EH (cell line): Measurements from ENCODE around the gene PDE11A.

ENCODE experiments used
- DNase-seq: peaks from one replicate; pipeline ENCODE4 v3.0.0-alpha.2; 2015; ENCODE audit warnings: low read depth

PDE11A gene

DNA sequence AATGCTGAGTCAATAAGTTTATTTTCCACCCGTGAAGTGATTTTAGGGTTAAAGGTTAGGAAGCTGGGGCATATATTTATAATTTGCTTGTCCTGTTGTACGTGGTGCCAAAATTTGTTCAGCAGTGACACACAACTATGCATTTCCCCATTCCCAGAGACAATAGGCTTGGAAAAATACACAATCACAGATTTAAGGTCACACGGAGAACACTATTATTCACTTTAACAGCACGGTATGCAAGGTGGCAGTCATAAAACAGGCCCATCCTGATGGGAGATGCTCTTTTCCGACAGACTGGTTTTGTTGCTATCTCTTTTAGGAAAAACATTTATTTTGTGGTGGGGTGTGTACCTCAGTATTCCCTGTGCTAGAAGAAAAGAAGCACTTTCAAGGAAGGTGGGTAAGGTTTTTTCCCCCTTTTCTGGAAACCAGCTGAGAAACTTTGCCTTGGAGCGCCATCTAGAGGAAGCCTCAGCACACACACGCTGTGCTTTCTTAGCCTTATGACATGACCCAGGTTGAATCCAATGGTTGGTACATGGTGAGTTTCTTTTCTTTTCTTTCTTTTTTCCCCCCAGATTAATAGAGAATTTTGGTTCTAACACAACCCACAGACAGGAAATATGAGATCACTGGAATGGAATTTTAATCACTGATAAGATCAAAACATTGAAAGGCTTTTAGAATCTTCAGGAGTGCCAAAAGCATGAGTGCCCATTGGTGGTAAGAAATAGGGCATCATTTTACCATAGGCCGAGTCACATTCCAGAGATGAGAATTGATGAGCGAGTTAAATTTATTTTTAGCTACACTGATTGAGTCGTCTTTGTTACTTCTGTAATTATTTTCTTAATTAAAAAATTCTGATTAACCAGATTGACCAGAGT is 347.9 kb downstream of the PDE11A start:
- DNase-seq: peak; percentile 53

DNA sequence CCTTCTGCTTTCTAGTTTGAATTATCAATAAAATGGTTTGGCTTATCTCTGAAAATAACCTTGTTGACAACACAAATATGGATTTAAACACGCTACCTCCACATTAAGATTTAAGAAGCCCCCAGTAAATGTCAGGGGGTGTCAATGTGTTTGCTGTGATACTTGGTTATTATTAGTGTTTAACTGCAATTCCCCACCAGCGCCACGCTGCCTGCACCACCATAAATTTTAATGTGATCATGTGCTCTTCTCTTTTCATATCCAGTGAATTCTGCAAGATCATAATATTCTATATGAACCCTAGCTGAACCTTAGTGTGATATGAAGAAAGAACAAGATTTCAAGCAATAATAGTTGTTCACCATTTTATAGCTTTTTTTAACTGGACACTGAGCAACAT is 349.3 kb downstream of the PDE11A start:
- no peak for DNase-seq

DNA sequence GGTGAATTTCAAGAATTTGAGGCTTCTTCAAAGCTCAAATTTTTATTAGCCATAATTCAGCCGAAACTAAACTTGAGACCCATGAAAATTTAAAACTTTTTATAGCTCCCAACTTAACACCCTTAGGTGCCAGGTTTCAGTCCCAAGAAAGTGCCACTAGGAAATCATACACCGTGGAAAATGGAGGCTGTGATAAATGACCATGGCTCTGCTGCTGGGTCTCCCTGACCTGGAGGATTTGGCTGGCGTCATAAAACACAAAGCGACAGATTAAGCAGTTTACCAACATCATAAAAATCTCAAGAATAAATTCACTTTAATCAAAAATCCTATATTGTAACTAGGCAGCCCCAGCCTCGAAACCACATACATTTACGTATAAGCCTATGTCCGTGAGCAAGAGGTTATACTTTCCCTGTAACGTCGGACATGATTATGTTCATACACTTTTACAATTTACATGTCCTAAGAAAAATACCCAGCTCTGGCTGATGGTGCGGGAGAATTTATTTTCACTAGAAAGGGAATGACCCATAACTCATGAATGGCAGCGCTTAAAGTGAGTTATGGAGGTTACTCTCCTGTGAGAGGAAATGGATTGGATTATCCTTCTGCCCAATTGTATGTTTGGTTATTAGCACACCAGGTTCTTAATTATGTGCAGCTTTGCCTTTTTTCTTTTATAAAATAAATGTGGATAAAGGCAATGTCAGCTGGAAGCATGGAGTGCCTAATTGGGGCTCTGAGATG is 350.6 kb downstream of the PDE11A start:
- no peak for DNase-seq

DNA sequence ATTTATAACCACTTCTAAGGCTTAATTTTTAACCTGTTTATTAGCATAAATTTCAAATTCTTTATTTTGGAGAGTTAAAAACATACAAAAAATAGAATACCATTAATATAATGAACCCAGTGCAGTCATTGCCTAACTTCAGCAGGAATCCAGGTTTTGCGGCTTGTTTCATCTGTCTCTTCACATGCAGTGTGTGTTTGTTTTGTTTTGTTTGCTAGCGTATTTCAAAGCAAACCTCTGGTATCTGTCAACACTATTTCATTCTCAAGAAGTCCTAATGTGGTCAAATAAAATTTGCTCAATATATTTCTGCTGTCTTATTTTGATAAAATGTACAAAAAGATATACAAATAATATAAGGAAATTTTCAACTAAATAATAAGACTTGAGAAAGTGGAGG is 351.5 kb downstream of the PDE11A start:
- DNase-seq: no peak

DNA sequence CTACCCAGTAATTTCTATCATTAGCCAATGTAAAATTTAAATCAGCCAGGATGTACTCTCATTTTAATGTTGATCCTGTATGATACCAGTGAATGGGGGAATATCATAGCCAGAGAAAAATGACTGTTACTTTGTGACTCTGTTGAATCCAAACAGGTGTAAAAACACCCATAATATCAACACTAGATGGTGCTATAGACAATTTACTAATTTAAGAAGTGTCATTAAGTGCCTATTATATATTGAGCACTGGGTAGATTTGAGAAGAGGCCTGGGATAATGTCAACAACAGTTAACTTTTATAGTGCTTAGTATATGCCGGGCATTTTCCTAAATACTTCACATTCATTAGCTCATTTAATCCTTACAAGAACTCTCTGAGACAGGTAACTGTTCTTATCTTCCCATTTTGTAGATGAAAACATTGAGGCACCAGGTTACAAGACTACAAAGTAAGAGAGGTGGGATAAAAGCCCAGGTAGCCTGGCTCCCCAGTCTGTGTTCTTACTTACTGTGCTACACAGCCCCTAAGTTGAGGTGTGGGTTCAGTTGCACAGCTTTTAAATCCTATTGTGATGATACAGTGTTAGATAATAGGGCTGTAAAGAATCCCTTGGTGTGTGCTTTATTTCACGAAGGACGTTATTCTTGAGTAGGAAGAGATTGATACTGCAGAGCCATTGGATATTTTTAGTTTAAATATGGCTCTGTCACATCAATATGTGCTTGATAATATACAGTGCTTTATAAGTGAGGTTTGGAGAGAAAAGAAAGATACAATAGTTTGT is 354.6 kb downstream of the PDE11A start:
- DNase-seq: no peak

DNA sequence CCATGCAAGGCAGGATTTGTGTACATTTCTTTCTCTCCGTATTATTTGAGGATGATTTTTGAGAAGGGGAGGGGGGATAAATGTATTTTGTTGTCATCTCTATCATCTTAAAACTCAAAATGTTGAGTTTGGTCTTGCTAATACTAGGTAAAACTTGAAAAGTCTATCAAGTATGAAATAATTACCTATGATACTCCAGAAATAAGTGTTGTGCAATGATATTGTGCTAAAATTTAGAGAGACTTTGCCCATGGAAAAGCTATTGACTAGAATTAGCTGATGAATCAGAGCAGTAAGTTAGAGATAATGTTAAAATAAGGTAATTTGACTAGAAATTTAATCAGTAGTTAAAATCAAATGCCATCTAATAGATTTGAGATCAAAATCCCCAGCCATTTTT is 356.1 kb downstream of the PDE11A start:
- no peak for DNase-seq

DNA sequence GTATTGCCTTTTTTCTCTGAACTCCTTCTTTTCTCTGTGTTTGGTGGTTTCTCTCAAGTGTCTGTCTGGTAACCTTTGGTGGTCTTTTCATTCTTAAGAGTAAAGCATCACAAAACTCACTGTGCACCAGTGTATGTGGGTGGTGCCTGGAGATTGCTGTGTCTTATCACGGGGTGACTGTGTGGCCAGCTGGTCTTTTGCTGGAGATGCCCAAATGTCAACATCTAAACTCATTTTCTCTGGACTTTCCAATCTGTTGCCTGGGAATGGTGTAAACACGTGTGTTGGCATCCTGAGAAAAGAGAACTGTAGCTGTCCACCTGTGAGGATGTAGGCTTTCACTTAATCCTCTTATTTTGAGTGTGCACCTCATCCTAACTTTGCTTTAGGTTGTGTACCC is 356.8 kb downstream of the PDE11A start:
- DNase-seq: no peak

DNA sequence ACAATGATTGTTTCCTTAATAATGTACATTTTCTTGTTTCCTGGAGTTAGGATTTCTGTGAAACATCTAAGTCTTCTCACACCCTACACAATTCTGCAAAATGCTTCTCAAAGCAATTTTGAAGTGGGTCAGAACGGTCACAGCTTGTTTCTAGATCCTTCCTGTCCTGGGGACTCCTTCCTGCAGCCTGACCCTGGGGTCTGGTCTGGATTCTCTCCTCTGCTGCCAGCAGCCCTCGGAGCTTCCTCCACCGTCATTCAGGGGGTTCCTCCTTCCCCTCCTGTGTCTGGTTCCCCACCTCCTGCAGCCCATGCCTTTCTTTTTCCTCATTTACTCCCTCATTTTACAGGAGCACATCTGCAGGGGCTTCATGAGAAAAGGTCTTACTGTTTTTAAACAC is 357.9 kb downstream of the PDE11A start:
- DNase-seq: no peak

DNA sequence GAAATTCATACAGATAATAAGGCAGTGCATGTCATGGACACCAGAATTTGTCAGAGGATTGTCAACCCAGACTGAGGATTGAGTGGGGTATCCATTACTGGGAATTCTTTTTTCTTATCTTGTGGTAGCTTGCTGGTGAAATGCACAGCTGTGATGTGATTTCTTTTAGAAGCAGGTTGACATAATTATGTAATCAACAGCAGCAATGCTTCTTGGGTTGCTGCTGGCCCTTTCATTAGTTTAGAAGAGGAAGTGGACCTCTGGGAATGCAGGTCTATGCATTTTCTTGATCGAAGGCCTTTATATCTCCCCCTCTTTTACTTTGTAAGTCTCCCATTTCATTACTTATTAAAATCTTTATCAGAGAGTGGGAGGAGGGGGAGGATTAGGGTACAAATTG is 360.1 kb downstream of the PDE11A start:
- DNase-seq: no peak

DNA sequence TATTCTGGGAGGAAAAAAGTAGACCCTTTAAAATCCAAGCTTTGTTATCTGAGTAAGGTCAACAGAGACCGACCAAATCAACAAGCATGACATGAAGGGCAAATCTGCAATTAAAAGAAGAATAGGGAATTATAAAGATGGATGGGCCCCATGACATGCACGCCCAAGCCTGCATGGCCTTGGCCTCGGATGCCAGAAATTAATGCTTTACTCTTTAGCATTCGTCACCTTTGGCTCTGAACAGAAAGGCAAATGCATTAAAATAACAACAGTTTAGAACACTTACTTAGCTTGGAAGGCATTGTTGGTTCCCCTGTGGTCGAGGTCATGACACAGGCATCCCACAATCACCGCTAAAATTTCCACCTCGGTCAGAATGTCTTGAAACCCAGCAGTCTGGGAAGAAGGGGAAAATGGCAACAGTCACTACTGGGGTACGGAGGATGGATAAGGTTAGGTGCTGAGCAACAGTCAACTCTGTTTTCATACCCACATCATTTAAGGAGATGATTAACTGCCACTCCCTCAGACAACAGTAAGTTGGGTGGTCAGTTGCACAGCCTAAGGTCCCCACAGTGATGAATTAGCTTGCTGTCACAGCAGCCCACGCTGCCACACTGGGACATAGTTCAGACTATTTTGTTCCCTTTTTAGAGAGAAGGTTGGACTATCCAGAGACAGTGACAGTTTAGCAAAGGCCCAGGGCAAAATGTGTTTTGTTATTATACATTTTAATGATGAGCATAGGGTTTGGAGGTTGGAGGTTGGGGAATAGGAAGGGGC is 360.9 kb downstream of the PDE11A start:
- DNase-seq: no peak

DNA sequence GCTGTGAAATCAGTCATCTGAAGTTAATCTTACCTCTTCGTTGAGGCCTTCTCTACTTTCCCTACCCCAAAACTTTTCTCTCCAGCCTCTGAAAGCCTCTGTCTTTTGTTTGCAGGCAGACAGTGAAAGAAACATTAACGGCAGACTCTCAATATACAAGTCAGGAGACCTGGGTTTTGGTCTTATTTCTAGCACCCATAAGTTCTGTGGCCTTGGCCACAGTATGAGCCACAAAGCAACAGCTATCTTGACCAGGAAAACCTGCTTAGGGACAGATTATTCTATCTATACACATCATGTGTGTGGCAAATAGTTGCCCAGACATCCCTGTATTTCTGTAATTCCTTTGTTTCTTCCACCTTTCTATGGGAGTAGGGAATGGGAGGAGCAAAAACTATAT is 361.7 kb downstream of the PDE11A start:
- no peak for DNase-seq

DNA sequence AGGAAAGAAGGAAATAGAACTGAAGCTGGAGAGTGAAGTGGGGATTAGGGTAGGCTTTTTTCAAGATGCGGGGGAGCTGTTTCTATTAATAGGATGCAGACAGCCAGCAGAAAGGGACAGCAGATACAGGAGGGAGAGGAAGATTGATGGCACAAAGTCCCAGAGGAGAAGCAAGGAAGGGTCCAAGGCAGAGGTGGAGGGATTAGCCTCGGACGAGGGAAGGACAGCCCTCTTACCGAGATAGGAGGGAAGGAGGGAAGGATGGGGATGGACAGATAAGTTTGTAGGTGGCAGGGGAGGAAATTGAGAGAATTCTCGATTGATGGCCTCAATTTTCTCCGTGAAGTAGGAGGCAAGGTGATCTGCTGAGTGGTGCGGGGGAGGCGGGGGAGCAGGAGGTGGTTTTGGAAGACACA is 362.6 kb downstream of the PDE11A start:
- no peak for DNase-seq

DNA sequence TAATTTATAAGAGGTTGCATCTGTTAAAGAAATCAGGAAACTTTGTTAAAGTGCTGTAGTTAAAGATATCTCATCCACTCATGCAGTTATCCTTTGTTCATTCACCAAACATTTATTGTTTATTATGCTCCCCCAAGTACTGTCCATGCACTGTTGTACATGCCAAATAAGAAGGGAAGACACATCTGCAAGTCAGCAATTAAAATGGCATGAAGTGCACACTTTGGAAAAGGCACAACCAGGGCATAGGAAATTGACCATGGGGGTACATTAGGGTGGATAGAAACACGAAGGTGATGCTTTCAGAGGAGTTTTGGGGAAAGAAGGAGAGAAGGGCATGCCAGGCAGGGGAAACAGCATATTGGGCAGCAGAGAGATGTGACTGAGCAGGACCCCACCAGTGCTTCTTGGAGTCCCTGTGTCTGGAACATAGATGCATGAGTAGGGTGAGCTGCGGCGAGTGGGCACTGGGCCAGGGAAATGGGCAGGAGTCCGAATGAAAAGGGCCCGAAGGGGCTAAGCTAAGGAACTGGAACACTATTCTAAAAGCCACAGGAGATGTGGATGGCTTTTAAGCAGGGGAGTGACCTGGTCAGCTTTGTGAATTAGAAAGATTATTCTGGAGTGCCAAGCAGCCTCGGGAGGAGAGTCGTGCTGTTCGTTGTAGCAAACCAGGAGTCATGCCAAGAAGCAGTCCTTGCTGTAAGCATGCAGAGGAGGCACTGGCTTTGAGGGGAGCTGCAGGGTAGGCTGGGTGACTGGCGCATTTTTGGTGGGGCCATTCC is 363.7 kb downstream of the PDE11A start:
- DNase-seq: no peak

DNA sequence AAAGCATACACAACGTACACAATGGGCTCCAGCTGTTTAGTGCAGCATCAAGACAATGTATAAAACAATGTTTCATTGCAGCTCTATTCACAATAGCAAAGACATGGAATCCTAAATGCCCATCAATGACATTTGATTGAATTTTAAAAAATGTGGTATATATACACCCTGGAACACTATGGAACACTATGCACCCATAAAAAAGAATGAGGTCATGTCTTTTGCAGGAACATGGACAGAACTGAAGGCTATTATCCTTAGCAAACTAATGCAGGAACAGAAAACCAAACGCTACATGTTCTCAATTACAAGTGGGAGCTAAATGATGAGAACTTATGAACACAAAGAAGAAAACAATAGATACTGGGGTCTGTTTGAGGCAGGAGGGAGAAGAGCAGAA is 364.5 kb downstream of the PDE11A start:
- DNase-seq: no peak

DNA sequence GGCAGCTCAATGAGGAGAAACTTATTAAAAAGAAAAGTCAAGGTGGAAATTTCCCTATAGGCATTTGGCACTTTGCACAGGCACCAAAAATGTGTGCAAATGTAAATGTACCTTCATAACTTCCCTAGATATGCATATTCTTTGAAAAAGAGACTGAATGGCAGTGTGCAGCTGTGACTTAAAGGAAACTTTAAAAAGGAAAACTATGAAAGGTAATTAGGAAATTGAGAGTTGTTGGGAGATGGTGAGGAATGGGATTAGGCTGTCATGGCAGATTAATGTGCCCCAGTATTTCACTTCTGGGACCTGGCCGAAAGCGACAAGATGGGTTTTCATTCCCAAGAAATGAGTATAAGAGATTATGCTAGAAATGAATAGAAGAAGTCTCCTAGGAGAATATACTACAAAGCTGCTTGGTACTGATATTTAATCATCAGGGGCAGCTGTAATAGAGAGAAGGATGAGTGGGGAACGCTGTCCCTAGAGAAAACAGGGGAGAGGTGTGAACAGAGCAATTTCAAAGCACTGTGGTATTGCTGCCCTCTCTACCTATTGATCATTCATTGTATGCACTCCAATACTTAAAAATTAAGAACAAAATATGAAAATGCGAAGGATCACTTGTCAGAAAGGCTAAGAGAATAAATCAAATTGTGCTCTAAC is 366.9 kb downstream of the PDE11A start:
- DNase-seq: no peak

DNA sequence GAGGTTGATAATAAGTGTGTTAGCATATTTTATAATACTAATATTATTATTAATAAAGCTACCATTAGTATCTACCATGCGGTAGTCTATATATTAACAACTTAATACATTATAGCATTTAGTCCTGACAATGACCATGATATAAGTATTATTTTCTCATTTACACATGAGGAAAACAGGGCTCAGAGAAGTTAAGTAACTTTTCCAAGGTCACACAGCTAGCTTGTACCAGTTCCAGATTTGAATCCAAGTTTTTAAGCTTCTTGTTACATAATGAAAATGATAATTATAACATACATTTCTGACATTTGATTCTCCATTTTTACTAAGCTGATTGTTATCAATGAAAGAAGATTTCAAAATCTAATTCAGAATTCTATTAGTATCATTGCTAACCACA is 369.4 kb downstream of the PDE11A start:
- no peak for DNase-seq

DNA sequence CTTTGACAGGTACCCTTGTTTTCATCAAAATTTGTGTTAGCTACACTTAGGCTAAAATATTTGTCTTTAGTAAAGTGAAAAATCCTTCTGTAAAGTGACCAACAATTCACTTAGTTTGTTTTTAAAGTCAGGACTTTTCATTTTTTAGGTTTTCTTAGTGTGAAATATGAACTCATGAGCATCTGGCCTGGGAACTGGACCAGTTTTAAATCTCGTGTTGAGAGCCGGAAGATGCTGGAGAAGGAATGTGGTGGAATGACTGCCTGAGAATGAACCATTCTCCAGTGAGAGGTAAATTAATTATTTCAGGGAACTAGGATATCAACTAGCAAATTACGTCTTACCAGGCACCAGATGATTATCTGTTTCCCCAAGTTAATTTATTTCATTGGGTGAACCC is 374.3 kb downstream of the PDE11A start:
- DNase-seq: no peak

DNA sequence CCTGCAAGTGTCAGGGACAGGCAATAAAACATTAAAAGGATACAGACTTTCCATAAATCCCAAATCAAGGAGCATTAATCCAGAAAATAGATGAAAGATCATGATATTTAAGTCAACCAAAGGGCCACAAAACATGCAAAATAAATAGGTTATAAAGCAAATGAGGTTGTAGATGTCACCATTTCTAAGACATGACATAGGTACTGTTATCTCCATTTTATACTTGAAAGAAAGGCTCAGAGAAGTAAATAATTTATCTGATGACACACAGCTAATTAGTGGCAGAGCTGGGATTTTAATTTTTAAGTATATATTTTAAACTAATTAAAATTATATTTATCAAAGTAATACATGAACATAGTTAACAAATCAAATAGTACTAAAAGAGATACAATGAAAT is 378.2 kb downstream of the PDE11A start:
- DNase-seq: no peak

DNA sequence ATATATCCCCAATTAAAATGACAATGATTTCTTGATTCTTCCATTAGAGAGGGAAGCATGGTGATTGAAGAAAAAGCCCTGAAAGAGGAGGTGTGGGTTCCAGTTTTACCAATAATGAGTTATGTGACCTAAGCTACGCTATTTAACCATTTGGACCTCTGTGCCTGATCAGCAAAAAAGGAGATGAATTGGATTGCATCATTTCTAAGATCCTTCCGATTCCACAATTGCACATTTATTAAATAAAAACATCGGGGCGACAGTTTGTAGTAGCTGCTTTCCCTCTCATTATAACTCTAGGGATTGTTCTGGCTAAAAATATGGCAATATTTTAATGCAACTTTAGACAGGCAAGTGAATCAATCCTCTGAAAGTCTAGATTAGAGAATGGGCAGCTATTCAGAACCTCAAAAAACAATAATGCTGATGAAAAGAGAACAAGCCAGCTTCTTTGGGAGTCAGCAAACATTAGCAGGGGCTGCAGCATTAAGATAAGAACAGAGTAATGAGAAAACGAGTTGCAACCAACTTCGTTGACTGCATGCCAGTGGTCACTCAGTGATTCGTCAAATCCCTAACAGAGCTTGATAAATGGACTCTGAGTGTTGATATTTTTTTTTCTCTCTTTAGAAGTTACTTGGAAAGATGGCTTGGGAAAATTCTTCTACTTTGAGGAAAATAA is 378.8 kb downstream of the PDE11A start:
- DNase-seq: no peak

DNA sequence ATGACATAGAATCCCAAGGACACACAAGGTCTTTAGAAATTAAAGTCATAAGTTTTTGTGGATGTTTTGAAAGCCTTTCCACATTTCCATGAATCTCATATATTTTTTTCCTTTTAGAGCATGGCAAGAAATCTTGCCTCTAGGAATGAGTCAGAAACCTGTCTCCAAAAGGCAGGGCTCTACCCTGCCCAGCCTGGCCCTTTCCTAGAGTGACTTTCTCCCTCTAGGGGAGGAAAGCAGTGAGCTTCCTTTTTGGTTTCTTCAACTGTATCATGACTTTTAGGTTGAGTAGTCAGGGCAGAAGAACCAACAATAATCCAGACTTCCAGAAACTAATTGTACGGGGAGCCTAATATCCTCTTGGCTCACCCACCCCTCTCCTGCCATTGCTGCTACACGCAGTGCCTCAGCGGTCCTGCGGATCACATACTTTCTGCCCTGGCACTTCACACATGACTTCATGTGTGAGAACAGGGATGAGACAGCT is 379.8 kb downstream of the PDE11A start:
- peak; percentile 9 for DNase-seq
